GM19240 (cell line): ENCODE data around the gene ARHGAP10.

Source experiments
- DNase-seq: peaks from one replicate; pipeline ENCODE4 v3.0.0; 2011; ENCODE audit warnings: low spot score; ENCODE audit not compliant: insufficient read length

Gene ARHGAP10

DNA sequence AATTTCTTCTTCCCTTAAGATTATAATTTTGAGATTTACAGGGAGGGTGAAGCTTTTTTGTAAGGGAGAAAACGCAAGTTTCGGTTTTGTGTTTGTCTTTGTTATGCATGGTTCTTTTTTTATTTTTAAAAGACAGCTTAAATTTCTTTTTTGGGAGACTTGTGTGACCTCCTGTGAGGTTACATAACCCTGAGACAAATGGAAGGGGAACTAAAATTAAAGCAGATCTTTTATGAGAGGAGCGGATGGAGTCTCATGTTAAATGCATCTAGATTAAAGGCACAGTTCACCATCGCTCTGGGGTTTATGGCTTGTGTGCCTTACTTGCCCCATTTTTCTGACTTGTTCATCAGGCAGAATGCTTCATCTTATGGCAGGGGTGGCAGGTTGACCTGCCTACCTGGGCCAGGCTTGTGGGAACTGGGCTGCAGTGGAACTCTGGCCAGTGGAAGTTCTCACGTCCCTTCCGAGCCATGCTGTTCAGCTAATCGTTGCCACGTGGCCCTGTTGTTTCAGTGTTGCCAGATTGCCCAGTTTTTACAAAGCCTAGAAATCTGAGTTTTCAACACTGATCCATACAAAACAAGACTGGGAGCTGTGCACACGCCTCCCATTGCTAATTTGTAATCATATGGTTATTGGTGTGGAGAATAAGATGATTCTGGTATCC lies 291.8 kb downstream of the ARHGAP10 start:
- no peak for DNase-seq

DNA sequence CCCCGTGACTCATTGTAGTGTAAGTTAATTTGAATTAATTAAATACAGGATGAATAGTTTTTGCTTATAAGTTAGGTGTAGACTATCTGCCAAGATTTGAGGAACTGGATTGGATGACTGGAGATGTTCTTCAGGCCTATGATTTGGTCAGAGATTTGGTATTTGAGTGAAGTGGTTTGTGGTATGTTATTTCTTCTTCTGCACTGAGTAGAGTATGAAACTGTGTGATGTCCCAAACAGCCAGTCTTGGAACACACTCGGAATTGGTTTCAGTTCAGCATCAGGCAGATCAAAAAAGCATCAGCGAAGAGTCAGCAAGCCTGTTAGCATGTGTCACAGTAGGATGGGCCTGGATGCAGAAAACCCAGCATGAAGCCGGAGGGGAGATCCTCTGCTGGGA lies 294.1 kb downstream of the ARHGAP10 start:
- DNase-seq, result no peak

DNA sequence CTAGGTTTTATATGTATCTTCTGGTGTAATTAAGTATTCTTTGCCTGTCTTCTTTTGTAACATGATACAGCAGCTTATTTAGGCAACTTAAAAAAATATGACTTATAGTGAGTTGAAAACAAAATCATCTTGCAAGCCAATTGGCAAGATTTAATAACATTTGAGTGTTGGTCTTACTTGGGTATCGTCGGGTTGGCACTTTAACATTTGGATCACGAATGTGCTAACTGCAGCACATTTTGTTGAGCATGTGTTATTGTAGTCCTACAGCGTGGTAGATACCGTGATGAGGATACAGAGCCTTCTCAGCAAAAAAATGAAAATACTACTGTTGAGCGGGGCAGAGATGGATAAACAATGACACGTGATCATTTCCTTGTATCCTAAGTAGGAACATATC lies 295.3 kb downstream of the ARHGAP10 start:
- DNase-seq, result no peak

DNA sequence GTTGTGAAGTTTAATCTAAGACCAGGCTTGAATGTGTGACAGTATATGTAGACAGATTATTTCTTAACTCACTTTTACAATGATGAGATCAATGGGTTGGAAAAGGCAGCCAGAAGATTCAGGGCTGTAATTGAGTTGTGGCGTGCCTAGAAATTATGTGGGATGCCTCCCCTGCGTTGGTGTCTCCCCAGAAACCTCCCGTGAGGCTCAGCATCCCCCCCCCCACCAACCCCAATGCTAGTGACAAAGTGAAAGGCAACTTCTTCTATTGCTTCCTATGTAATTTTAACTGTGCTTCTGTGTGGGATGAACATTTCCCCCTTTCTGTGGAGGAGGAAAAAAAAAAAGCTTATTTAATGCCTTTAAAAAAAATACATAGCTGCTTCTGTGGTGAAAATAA lies 297.9 kb downstream of the ARHGAP10 start:
- no peak for DNase-seq

DNA sequence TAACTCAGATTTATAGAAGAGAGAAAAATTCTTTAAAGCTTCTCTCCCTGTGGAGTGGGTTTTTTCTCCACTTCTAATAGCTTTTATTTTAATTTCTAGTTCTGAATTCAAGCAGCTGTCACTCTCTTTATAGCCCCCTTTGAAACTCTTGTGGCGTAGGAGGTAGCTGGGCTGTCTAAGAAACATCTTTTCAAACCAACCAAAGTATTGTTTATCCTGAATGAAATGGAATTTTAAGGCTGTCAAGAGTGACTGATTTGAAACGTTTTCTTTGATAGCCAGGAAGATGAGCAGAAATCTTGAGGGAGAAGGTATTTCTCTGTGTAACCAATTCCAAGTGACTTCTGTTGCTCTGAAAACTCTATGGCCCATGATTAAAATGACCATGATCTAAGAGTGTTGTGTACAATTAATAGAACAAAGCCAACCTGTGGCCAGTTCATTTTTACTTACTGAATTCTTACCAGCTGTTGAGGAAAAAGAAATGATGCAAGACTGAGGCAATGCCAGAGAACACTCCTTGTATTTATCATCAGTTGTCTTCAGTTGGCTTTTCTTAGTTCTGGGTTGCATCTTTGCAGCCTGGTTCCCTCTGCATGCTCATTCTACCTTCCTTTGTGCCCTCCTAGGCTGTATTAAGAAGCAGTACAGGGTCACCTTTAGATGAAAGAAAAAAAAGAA lies 298.4 kb downstream of the ARHGAP10 start:
- no peak for DNase-seq

DNA sequence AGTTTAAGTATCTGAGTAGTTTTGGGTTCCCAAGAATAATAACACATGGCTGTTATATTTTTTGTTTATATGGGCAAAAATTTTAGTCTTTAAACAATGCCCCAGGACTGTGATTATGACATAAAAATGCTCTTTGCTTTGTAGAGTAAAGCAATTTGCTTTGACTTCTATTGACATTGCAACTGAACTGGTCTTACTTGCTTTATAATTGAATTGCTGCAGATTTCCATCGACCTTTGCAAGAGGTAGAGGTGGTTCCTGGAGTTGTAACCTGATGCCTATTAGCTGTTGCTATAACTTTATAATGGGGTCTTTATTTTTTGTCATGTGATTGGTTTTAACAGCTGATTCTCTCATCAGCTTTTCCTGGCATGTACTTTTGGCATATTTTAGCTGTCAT lies 302.9 kb downstream of the ARHGAP10 start:
- DNase-seq, result no peak

DNA sequence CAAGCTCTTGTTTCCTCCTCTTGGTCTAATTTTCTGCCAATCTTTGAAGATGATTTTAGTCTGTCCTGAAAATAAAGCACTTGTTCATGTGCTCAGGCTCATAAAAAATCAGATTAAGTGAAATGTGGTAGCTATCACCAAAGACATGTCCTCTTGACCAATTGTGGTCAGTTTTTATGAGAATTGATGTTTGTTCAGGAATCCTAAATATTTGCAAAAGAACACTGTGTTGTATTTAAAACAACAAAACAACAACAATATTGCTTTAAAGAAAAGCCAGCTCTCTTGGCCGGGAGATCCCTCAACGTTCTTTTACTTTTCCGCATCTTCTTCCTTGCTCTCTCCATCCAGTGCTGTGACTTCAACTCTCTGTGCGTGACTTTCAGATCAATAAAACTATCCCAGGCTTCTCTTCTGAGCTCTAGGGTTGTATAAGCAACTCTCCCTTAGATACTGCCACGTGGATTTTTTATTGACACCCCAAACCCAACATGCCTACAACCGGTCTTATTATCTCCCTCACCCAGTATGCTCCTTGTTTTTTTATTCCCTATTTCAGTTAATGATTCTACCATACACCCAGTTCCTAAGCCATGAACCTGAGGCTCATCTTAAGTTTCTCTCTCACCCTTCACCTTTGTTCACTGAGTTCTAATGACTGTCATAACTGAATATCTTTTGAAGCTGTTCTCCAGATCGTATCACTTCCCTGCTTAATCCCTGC lies 309.9 kb downstream of the ARHGAP10 start:
- no peak for DNase-seq

DNA sequence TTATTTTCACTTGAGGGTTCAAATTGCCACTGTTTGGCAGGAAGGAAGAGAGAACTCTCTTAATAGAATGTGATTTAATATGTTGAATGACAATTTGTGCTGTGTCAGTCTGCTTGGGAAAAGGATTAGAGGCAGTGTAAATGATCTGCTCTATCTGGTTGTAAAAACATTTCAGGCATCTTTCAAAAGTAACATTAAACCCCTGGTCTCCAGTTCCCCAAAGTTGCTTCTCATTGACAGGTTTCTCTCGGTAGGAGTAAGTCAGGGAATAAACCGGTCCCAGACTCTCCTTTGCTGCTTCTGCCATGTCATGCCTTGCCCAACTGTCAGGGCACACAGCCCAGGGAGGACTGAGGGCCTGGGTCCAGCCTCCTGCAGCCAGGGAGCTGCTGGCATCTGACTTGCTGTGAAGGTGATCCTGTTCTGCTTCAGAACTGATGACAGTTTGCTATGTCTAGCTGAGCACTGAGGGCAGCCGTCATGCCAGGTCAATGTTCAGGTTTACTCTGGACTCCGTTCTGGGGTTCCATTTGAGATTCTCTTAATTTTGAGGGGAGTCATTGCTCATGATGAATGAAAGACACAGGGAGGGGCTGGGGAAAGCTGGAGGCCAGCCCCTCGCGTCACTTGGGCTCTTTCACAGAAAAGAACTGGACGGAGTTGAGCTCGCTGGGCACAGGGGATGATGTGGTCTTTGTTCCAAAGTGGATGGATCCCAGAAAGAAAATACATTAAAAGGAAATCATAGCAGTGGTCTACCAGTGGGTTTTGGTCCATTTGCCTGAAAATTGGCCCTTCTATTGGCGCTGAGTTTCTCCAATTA lies 312.4 kb downstream of the ARHGAP10 start:
- no peak for DNase-seq

DNA sequence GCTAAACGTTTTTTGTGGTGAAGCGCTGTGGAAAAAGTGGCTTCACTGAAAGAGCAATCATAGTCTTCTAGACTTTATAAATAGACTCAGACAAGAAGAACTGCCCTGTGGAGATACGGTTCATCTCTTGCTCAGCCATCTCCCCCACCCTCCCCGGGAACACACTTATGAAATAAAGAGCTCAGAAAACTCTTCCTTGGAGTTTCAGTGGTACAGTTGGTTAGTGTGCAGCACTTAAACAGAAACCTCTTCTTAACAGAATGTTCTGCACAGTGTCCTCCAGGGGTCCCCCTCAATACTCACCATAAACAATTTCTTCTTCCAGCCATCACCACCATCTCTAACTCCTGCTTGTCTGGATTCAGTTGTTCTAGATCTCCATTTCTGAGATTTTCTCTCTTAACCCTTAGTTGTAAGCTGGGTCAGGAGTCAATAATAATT lies 313.0 kb downstream of the ARHGAP10 start:
- DNase-seq, result peak; percentile 9

DNA sequence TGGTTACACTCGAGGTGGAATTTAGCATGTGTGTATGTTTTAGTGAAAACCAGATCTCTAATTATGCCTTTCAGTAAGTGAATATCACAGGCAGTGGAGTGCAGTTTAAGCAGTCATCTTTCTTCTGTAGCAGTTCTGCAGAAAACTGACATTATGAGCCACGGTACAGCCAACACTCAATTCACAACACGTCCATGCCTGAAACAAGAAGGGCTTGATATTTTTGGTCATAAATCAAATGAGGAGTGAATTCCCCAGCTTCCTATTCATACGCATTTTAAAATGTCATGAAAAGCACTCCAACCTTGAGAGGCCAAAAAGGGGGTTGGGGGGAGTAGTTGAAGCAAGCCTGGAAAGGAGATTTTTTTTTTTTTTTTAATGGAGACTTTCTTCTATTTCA lies 316.7 kb downstream of the ARHGAP10 start:
- DNase-seq, result no peak

DNA sequence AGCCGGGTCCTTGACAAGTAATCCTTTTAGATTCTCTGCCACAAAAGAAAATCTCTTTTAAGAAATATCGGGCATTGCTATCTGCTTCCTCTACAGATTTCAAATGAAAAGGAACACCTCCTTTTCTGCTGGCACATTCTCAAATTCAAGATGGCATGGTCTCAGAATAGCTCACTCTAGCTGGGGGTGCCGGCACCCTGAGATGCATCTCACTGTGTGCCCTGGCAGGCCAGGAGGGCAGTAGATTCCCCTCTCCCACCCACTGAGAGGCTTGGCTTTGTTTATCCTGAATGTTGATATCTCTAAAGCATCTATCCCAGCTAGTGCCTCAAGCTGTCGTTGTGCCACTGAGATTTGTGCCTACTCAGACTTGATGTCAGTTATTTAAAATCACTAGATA lies 319.5 kb downstream of the ARHGAP10 start:
- DNase-seq, result no peak

DNA sequence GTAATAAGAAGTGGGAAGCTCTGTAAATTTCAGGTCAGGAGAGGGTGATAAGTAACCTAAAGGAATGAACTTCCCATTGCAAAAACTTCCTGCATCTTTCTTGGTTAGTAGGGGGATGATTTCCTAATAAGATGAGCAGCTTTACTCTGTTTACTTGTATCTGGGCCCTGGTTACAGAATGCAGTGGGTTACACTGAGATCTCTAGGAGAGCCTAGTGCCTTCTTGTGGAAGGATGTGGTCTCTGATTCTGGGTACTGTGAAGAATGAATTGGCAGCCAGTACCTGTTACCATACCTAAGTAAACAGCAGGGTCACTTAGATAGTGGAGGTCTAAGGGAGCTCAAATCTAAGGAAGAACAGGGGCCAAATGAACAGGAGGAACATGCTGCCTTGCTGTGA lies 320.6 kb downstream of the ARHGAP10 start:
- DNase-seq, result no peak

DNA sequence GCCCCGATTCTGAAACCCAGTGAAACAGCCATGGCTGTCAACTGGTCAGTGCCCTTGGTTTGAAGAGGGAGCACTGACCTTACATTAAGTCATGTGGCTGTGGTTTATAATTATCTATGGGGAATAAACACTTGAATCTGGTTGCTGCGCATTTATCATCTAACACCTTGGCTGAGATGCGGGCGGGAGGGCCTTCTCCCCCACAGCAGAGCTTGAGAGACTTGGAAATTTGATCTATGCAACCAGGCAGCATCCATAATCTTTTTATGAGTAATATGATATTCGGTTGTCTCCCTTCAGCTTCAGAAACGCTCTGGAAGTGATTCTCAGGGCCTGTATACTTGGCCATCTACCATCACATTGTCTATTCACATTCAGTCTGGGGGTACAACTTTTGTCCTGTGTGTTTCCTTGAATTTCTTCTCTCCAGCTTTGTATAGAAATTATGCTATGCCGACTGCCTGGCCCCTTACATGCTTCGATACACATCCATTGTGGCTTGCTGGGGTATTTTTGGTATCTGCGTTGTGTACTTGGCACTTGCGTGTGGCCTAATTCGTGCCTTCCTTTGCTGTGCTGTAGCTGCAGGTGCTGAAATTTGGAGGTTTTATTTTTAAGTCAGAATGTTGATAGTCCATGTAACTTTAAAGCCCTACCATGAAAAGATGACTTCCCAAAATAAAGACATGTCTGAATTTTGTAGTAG lies 321.6 kb downstream of the ARHGAP10 start:
- no peak for DNase-seq

DNA sequence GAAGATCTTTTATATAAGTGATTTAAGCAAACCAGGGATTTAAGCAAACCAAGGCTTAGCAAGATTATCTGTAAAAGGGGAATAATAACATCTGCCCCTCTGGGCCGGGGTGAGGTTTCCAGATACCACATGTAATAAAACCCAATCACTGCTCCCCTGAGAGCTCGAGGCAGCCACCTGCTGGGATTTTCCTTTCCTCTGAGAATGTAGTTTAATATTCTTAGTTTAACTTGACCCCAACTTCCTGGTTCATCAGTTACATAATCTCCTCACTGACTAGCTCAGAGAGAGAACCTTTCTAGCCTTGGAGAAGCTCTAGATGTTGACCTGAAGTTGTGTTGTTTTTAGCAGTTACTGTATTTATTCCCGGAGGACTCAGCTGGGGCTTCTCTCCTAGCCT lies 322.4 kb downstream of the ARHGAP10 start:
- no peak for DNase-seq

DNA sequence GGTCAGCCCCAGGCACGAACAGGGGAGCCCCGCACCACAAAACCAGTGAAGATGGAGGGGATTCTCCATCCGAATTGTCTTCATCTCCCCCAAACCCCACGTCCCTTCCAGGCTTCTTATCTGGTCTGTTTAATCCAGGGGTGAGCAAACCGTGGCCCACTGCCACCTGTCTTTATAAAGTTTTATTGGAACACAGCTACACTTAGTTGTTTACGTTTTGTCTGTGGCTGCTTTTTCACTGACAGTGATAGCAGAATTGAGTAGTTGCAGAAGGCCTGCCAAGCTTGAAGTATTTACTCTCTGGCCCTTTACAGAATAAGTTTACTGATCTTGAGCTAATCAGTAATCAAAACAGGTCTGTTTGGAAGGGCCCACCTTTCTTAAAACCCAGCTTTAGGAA lies 324.0 kb downstream of the ARHGAP10 start:
- no peak for DNase-seq

DNA sequence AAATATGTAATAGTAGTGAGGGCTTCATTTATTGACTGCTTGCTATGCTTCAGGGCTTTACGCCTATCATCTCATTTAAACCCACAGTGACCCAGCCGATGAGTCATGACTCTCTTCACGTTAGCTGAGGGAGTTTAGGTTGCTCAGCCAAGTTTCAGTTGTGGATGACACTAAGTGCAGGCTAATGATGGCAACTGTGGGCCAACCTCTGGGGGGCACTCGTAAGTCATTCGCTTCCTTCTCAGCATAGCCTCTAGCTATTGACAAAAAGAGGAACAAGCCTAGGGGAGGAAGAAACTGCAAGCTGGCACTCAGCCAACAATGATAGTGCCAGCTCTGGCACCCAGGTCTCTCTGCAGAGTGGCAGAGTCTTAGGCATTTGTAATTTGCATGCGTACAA lies 325.0 kb downstream of the ARHGAP10 start:
- DNase-seq, result peak; percentile 25

DNA sequence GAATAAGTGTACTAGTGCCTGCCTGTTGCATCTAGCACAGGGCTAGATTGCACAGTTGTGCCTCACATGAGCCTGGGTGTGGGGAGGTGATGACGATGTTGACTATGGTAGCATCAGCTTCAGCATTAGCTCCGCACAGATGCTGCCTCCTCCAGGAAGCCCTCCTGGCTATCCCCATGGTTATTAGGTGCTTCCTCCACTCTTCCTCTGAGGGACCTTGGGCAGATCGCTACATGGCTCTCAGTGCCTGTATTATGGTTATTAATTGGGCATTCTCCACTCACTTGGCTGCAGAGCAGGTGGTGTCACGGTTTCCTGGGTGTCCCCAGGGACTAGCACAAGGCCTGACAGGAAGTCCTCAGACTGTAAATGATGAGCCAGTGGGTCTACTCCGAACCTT lies 325.6 kb downstream of the ARHGAP10 start:
- DNase-seq, result no peak

DNA sequence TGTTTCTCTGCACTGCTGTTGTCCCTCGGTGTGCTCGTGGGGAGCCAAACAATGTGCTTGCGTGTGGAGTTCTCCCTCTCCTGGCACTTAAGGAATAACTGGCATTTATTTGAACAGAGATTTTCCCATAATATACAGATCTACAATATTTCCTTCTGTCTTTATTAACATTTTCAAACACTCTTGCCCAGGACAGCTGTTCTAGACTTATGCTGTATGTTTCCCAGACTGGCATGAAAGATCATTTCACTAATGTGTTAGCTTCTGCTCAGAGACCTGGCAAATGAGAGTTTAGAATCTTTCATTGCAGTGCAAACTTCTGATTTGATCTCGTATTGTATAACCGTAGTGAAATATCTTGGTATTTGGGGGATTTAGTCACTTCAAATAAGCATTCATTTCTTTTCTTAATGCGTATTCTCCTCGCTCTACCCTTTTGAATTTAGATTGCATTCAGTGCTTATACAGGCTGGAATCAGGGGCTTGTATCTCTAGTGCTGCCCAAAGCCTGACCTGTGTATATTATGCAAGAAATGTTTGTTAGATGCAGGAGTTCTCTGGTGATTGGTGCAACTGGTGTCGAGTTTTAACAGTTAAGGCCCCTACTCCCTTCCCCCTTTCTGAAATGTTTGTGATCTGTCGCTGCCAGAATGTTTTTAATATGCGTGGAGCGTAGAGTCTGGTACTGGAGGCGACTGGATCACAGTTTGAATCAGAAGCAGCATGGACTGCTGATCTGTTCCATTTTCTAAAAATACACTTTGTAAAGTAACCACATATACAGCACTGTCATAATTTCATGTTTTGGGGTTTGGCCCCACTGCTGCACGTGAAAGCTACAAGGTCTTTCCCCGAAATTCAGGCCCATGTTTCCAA lies 326.3 kb downstream of the ARHGAP10 start:
- no peak for DNase-seq

DNA sequence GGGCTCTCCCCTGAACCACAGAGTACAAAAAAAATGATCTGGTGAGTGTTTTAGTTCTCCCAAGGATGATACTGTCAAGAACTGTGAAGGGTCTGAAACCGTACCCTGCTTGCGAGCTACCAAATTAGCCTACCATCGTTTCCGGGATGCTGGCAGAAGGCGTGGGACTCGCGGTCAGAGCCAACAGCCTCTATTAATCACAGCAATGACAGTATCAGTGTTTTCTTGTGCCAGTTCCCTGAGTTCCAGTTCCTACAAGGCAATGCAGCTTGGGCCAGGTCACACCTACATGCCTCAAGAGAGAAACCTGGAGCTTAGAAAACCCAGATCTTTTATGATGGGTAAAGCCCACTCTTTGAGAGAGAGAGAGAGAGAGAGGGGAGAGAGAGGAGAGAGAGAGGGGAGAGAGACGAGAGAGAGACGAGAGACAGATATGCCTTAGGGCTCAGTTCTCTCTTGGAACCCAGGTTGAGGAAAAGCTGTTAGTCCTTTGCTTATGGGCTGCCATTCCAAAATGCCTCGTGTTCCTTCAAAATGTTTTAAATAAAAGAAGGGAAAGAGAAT lies 327.8 kb downstream of the ARHGAP10 start:
- no peak for DNase-seq
